Fibroblast of upper back skin (primary cell): ENCODE measurements around the gene ARHGAP25.

ENCODE experiments used
- DNase-seq: peaks from one replicate; pipeline ENCODE4 v3.0.0-alpha.2; 2013

ARHGAP25 gene

DNA sequence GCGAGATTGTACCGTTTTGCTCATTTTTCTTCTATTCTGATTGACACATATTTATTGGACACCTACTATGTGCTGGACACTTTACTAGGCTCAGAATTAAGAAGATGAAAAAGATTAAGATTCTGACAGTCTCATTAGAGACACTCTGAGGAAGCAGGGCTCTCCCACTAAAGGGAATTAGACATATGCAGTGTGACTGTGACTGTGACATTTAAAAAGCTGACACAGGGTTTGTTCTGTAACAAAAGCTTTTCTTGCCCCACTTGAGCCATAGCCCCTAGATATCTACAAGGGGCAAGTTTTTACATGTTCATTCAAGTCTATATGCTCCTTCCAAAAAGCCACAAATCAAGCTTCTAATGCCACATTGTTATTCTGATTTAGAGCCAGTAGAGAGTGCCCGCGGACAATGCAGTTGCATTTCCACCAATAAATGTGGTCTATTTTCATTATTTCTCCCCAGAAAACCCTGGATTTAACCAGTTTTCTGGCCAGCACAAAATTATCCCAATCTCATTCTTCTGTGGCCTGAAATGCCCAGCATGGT lies 9.8 kb downstream of the ARHGAP25 start:
- DNase-seq, result no peak

DNA sequence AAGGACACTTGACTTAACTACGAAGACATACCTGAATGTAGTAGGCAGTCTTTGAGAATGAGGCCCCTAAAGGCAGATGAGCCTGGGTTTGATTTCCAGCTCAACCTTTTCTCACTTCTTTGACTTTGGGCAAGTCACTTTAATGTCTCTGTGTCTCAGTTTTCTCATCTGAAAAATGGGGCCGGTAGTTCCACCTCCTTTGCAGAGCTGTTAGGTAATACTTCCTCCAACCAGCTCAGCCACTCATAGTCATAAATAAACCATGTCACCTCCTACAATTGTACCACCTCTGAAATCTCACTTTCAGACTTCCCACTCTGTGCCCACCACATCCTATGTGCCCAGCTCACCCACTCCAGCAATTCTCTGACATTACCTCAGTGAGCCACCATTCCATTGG lies 10.4 kb downstream of the ARHGAP25 start:
- no peak for DNase-seq

DNA sequence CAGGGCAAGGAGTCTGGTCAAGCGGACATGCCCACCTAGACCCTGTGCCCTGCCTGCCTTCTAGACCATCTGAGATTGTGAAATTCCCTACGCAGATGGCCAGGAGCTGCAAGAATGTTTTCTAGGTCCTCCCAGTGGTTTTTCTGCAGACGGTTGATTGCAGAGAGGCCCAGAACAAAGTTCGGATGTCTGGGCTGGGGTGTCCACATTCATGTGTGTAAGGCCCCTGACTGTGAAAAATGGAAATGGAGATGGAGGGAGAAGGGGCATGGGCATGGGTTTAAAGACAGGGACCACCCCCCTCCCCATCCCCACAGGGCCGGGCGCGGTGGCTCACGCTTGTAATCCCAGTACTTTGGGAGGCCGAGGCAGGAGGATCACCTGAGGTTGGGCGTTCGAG lies 11.8 kb downstream of the ARHGAP25 start:
- no peak for DNase-seq

DNA sequence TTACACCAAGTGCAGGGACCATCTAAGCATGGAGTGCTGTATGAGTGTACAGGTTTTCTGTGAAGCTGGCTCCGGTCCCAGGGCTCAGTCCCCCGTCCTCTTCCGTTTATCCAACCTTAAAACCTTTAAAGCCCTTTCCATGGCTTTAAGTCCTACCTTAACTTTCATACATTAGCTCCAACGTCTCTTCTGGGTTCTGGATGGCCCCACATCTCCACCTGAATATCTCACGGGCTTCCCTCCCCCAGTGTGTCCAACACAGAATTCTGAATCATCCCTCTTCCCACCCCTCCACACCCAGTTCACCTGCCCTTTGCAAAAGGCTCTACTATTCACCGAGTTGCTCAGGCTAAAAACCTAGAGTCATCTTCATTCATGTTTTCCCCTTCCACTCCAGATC lies 12.8 kb downstream of the ARHGAP25 start:
- no peak for DNase-seq

DNA sequence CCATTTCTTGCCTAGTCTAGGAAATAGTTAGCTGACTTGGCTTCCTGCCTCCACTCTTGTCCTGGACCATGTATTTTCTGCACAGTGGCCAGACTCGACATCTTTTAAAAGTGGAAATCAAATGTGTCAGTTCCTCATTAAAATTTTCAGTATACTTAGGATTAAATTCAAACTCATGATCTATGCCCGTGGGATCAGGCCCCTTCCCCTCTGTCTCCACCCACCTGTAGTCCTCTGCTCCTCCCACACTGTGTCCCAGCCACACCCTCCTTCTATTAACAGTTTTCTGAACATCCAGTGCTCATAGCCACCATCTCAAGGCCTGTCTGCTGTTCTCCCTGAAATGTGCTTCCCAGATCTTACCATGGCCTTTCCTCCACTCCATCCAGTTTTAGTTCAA lies 13.3 kb downstream of the ARHGAP25 start:
- no peak for DNase-seq

DNA sequence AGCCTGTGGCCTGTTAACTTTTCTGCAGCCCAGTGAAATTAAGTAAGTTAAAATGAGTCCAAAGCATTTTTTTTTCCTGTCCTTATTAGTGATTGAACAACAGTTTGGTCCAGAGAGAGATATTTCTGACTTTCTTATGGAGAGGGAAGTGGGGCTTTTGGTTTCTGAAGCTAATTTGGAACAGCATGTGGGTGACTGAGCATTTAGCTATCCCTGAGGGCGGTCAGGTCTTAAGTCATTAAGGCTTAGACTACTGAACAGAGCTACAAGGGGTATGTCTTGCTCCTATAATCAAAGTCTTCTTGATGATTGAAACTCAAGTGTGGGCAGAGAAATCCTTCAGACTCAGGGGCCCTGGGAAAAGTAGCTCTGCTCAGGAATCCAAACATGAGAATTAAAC lies 14.0 kb downstream of the ARHGAP25 start:
- DNase-seq, result no peak

DNA sequence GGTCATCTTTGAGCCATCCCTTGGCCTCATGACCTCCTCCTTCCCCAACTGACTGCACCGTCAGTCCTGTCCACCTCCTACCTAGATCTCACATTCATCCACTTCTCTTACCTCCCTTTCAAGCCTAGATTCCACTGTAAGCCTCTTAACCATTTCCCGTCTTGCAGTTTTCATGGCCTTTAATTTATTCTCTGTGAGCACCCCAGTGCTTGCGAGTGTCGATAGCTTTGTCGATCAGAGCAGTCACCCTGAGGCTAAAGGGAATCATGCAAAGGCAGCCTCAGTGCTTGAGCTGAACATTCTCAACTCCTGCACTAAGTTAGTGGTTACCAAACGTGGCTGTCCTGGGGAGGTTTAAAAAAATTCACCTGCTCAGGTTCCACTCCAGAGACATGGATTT lies 14.7 kb downstream of the ARHGAP25 start:
- DNase-seq, result no peak

DNA sequence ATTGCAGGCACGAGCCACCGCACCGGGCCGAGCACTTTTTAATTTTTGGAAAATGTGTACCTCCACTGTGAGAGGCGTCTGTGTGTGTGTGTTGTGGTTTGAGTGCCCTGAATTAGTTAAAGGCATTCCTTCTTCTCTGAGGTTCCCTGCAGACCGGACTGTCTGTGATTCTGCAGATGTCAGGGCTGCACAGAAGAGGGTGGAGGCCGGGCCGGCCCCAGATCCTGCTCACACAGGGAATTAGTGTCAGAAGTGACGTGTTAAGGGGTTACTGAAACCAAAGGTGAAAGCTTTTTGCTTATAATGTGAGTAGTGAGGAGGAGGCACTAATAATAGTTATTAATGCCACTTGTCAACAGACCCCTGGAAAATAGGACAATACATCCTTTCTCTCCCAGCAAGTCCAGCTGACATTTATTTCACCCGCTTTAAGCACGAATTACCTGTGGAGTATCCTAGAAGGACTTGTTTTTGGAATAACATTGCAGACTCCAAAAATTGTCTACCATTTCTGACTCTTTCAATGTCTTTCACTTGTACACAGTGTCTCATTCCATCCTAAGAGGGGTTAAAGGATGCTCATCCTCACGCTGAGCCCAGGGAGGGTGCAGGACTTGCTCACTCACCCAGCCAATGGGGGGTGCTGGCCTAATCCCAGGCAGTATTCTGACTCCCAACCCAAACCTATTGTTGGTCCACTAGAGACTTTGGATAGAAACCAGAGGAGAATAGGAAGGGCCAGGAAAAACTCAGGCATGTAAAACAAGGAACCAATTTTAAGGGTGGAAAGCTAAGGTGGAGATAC lies 16.2 kb downstream of the ARHGAP25 start:
- DNase-seq, result no peak

DNA sequence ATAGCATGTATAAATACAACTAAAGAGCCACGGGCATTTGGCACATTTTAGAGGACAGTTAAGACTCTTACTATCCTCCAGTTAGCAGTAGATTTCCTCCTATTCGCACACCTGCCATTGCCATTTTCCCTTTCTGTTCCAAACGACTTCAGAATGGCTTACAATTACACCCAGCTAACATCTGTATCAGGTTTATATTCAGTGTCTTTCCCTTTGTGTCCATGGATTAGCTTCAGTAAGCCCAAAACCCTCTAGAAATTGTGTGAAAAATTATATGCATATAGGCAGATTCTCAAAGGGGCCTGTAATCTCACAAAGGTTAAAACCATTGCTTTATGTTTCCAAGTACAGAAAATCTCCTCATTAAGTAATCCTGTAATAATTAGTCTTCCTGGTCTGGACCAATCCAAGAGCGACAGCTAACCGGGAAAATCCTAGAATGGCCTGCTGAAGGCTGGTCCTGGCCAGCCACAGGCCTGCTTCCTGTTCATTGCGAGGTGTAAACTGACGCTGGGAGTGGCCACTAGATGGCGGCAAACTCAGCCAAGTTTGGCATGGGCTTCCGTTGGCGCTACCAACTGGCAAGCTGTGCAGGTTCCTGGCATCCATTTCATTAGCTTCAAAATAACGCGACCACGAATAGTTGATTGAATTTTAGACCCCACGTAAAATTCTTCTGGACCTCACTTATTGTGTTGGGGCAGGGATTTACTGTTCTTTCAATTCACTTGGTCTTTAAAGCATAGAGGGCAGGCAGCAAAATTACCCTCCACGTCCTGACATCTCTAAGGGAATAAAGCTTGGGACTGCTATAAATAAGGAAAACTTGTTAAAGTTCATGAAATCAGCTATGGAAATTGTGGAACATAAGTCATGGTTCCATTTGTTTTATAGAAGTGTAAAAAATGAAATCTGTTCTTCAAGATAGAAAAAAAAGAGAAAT lies 17.1 kb downstream of the ARHGAP25 start:
- peak; percentile 78 for DNase-seq

DNA sequence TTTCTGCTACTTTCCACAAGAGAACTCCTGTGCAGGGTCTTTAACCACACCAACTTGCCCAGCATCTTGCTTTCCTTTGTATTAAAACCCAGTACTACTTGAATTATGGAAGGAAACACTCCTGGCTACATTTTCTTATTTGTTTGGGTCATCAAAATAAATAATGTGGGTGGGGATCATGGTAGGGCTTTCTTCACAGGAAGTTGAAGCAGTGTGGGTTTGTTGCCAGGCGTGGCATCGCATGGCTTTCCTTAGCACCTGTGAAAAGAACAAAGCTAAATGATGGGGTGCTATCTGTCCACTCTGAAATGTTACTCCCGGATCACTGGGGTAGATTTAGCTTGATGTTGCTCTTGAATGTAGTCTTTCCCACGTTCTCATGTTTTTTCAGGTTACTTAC lies 18.7 kb downstream of the ARHGAP25 start:
- no peak for DNase-seq

DNA sequence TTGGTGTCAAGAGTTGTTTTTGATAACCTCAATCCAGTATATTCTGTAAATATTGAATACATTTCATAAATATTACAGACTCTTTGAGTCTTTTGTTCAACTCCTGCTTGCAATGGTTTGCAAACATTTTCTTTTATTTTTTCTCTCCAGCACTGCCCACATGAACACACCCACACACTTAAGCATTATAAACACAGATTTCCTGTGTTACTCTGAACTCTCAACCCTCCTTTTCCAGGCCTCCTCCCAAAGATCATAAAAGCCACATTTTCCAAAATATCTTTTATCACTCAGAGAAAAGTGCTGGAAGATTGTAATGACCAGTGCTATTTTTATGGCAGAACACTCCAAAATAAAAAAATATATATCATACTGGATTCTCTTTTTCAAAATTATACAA lies 20.5 kb downstream of the ARHGAP25 start:
- DNase-seq, result no peak

DNA sequence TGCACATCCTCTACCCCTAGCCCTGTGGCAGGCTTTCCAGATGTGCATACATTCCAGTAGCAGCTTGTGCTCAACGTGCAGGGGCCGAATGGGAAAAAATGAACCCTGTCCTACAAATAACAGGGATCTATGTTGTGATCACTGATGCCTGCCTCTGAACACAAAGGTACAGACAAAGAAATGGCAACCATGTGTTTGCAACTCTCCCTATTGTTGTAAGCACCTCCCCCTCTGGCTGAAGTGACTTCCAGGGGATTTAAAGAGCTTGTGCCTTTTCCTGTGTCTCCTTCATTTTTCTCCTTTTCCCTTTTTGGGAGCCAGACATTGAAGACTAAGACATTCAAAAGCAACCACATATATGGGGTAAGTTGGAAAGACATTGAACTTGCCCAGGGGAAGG lies 21.6 kb downstream of the ARHGAP25 start:
- DNase-seq, result no peak

DNA sequence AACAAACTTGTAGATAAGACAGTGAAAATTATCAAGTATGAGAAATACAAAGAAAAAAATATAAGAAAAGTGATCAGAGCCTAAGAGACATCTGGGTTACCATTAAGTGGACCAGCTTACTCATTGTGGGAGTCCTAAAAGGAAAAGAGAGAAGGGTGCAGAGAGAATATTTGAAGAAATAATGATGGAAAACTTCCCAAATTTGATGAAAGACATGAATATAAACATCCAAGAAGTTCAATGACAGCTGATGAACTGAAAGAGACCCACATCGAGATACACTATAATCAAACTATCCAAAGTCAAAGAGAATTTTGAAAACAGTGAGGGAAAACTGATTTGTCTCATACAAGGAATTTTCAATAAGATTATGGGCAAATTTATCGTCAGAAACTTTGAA lies 22.5 kb downstream of the ARHGAP25 start:
- DNase-seq, result no peak

DNA sequence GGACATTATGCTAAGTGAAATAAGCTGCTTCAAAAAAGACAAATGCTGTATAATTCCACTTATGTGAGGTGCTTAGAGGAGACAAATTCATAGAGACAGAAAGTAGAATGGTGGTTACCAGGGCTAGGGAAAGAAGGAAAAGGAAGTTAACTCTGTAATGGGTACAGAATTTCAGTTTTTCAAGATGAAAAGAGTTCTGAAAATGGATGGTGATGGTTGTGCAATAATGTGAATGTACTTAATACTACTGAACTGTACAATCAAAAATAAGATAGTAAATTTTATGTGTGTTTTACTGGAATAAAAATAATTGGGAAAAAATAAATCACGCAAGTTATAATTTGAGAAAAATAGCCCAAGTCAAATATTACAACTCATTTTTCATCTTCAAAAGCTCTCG lies 27.5 kb downstream of the ARHGAP25 start:
- DNase-seq, result no peak

DNA sequence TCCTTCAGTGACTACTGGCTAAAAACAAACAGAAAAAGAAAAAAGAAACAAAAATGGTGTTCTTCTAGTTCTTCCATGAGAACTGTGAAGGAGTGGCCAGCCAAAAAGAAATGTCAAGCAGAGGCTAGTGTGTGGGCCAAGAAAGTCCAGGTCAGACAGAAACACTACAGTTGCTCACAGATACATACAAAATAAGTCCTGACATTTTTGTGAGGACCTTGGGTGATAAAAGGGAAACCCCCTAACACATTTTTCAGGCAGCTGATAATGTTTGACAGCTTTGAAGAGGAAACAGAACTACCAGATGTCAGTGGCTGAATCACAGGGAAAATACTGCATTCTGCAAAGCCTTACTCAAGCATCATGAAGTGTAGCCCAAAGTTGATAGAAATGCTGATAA lies 28.1 kb downstream of the ARHGAP25 start:
- peak; percentile 49 for DNase-seq

DNA sequence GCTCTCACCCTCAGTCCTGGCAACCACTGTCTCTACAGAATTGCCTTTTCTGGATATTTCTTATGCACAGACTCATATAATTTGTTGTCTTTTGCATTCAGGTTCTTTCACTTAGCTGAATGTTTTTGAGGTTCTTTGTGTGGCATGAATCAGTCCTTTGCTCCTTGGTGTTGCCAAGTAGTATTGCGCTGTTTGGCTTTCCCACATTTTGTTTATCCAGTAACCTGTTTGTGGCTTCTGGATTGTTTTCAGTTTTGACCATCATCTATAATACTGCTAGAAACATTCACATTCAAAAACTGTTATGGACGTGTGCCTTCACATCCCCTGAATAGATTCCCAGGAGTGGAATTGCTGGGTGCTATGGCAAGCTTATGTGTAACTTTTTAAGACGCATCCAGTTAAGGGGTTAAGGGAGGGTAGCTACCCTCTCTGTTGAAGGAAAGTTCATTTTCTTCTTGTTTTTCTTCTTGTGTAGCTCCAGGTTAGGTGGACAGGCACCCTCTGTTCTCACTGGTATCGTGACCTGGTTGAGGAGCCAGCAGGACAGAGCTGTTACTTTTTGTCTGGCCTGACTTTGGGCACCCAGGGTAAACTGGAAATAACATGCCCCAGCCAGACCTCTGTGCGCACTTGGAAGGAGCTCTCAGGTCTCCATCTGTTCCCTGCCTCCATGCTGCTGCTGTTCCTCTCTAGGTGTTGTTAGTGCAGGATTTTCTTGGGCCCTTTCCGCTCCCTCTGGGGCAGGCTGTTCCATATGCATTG lies 29.6 kb downstream of the ARHGAP25 start:
- DNase-seq, result peak; percentile 9

DNA sequence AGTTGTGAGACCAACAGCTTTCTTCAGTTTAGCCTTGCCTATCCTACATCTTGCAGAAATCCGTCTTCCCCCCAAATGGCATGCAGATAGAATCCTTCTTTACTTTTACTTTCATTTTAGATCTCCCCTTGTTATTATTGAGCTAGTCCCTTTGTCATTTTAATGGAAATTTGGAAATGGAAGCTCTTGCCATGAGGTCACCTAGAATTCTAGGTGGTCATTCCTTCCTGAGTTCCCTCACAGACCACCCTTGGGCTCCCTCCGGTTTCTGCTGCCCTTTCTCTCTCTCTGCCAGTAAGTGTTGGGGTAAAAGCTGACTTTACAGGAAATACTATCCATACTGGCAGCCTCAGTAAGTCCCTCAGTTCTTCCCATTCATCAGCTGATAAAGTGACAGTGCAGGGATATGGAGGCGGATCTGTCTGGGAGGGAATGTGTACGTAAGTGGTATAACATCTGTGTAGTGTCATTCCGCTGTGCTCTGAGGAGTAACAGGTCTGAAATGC lies 30.2 kb downstream of the ARHGAP25 start:
- DNase-seq, result peak; percentile 56

DNA sequence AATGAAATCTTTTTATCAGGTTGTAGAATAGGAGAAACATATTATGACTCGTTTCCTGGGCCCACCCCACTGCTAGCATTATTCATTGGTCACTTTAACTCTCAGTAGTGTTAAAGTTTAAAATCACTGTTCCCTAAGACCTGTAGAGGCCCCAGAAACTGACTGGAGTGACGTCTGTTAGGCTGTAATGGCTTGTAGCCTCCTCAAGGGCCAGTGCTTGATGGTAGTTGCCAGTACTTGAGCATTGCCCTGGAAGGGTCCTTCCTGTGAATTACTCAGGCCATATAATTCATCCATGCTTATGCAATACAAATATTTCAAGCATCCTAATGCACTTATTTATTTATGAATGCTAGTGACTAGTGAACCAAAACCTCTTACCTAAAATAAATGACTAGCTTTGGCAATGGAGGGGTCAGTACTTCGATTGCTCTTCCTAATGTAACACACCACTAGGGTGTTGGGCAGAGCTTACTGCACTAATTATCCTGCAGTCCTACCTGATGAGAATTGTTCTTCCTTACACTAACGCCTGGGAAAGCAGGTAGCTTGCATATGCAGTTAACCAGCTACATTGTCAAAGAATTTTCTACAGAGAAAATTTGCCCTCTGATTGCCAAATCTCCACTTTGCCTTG lies 31.2 kb downstream of the ARHGAP25 start:
- peak; percentile 21 for DNase-seq

DNA sequence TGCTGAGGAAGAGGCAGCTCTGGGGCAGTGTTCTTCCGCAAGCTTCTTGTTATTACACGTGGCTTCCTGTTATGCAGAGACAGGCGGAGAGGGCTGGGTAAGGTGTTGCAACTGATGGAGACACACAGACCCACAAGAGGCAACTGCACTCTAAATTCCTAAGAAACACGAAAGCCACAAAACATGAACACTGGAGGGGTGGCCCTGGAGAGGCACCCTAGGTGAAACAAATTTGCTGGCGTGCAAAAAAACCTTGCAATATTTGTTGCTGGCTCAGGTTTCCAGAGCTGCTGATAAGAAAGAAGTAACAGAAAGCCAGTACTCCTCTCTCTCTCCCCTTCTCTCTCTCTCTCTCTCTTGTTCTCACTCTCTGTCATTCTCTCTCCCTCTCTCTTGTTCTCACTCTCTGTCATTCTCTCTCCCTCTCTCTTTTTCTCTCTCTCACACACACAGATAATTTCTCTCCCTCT lies 31.8 kb downstream of the ARHGAP25 start:
- peak; percentile 40 for DNase-seq

DNA sequence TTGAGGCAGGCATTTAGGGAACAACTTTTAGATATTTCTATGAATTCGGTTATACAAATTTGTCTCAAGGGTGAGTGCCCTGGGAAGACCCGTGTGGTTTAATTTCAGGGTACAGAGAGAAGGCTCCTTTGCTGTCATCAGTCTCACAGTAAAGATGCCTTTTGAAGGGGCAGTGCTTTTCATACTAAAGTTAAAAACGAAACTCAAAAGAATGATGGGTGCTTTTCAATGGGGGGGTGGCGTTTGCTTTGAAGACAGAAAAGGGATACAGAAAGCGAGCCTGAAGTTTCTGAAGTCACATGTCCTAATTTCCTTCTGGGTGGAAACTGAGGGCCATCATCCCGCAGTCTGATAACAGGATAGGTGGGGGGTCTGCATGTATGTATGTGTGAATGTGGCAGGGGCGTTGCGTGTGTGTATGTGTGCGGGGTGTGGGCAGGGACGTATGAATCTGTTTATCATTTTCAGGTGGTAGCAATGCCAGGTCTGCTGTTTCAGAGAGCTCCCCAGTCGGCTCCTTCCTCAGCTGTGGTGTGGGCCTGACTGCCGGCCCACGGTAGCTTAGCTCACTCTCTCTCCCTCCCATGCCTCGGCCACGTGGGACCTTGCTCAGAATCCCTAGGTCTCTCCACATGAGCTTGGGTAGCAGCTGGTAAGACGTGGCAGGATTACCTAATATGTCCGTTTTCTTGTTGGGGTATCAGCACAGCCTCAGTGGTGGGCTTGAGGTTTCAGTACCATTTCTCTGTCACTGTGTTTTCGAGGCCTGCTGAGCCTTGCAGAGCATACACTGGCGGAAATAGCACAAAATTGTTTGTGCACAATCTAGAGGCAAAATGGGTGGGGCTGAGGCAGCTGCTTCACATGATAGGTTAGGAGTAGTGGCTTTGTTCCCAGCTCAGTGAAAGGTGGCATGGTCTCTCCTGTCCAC lies 32.7 kb downstream of the ARHGAP25 start:
- no peak for DNase-seq

DNA sequence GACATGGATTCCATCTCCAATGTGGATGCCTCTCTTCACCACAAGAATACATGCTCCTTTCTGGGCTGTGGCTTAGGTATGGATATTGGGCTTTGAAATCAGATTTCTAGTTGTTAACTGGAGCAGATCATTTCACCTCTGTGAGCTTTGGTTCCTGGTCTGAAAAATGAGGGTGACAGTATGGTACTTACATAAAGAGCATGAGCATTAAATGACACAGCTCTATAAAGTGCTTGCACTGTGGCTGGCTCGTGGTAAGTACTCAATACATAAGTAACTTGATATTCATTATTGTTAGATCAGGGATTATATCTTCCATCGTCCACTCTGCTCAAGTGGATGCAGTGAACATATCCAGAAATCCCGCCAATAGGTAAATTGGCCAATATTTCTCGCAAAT lies 33.4 kb downstream of the ARHGAP25 start:
- DNase-seq, result no peak
